Keratinocyte (primary cell): ENCODE measurements around the gene NUBP2. TPM values are rescaled to one million over a fixed set of nuclear protein-coding genes. Genes with fewer than 3 reads are reported as not detected.

Source experiments
- DNase-seq: peaks from one replicate; pipeline ENCODE4 v3.0.0-alpha.2; 2011; ENCODE audit warnings: low read depth, missing footprints, low spot score
- FAIRE-seq: peaks from 2 replicates; lab custom pipeline; 2011; peaks lifted over from hg19 to GRCh38; lab: Jason Lieb, UNC
- H2AFZ ChIP-seq: 2 replicates; pipeline ENCODE4 v1.6.0; 2012; ENCODE audit warnings: low read length, control low read depth, inconsistent platforms; ENCODE audit not compliant: control insufficient read depth
- H3K27ac ChIP-seq: 2 replicates; pipeline ENCODE4 v1.5.1; 2011; ENCODE audit warnings: low read length; ENCODE audit not compliant: control insufficient read depth, insufficient read depth
- H3K27me3 ChIP-seq: 3 replicates; pipeline ENCODE4 v1.6.0; 2011; ENCODE audit warnings: low read length; ENCODE audit not compliant: control insufficient read depth, insufficient read depth; ENCODE audit errors: extremely low read depth
- H3K36me3 ChIP-seq, 2 experiments: 2 replicates in 1 of 2; 3 replicates in 1 of 2; pipeline ENCODE4 v1.5.1; 2011; ENCODE audit warnings: low read length in 2 of 2, mild to moderate bottlenecking in 1 of 2; ENCODE audit not compliant: control insufficient read depth in 2 of 2, insufficient read depth in 2 of 2; ENCODE audit errors: extremely low read depth in 1 of 2
- H3K4me1 ChIP-seq: 3 replicates; pipeline ENCODE4 v1.5.1; 2011; ENCODE audit warnings: low read length; ENCODE audit not compliant: control insufficient read depth, insufficient read depth; ENCODE audit errors: extremely low read depth
- H3K4me2 ChIP-seq: 3 replicates; pipeline ENCODE4 v1.6.0; 2011; ENCODE audit warnings: low read depth, low read length; ENCODE audit not compliant: control insufficient read depth, insufficient read depth; ENCODE audit errors: extremely low read depth
- H3K4me3 ChIP-seq, 3 experiments: fragments of 200-600 bp in 1 of 3; sonication (generic) in 1 of 3; 2 replicates in 2 of 3; 3 replicates in 1 of 3; pipeline ENCODE4 v1.5.1; 2011 to 2016; ENCODE audit warnings: low read length in 3 of 3, mild to moderate bottlenecking in 3 of 3, control low read depth in 2 of 3, inconsistent platforms in 1 of 3, low read depth in 1 of 3, mixed read lengths in 1 of 3, mixed run types in 1 of 3, moderate library complexity in 1 of 3; ENCODE audit not compliant: control insufficient read depth in 2 of 3, insufficient read depth in 2 of 3; ENCODE audit errors: extremely low read depth in 1 of 3
- H3K79me2 ChIP-seq: 2 replicates; pipeline ENCODE4 v1.6.0; 2012; ENCODE audit warnings: low read length; ENCODE audit not compliant: control insufficient read depth, insufficient read depth
- H3K9ac ChIP-seq: 3 replicates; pipeline ENCODE4 v1.6.0; 2011; ENCODE audit warnings: low read length; ENCODE audit not compliant: control insufficient read depth, insufficient read depth; ENCODE audit errors: extremely low read depth
- H3K9me1 ChIP-seq: 3 replicates; pipeline ENCODE4 v1.6.0; 2011; ENCODE audit warnings: low read length; ENCODE audit not compliant: control insufficient read depth, insufficient read depth; ENCODE audit errors: extremely low read depth
- H3K9me3 ChIP-seq: 2 replicates; pipeline ENCODE4 v1.5.1; 2012; ENCODE audit warnings: low read depth, low read length; ENCODE audit not compliant: control insufficient read depth
- H4K20me1 ChIP-seq: 3 replicates; pipeline ENCODE4 v1.6.0; 2011; ENCODE audit warnings: low read length; ENCODE audit not compliant: control insufficient read depth, insufficient read depth; ENCODE audit errors: extremely low read depth
- EZH2 ChIP-seq: IDR thresholded peaks from one replicate; pipeline ENCODE4 v1.6.1; 2012; ENCODE audit warnings: inconsistent platforms, mild to moderate bottlenecking, low read length, moderate library complexity
- dilution Hi-C: fragments of 300-500 bp; cut with MboI; formaldehyde crosslinking; loops from one replicate; pipeline ENCODE4 v1.7.0; 2020; ENCODE audit warnings: low sequenced_read_pairs; ENCODE audit not compliant: extremely low pct_ligation_motif_present
- polyA plus RNA-seq, 5 experiments: library from polyadenylated mRNA; depleted of rRNA in 3 of 5; stranded (reverse) in 3 of 5; stranded (forward) in 1 of 5; unstranded in 1 of 5; fragments of >200 nt; gene quantifications; 1 replicate in 1 of 5; 2 replicates in 3 of 5; 3 replicates in 1 of 5; pipeline versions ENCODE4 v1.2.1 to v1.2.3, GENCODE V29; 2011 to 2012; ENCODE audit warnings: missing spikeins in 2 of 5, low read depth in 1 of 5, low replicate concordance in 1 of 5
- TF ChIP-seq, protein P1 (sequence below), 3 experiments: IDR thresholded peaks in 1 of 3; conservative IDR thresholded peaks in 1 of 3; optimal IDR thresholded peaks in 1 of 3; 2 replicates in 2 of 3; 3 replicates in 1 of 3; pipeline versions ENCODE3 to v1.5.1; 2011; ENCODE audit warnings: low read length in 3 of 3, mild to moderate bottlenecking in 3 of 3, moderate library complexity in 2 of 3, control low read depth in 1 of 3, inconsistent platforms in 1 of 3; ENCODE audit not compliant: insufficient read depth in 2 of 3; ENCODE audit errors: extremely low read depth in 1 of 3

The NUBP2 gene
- polyA plus RNA-seq, 1 donor (not counting 4 experiments of a cell fraction or from before 2014, with no cell fraction given), result 24.4 TPM

DNA sequence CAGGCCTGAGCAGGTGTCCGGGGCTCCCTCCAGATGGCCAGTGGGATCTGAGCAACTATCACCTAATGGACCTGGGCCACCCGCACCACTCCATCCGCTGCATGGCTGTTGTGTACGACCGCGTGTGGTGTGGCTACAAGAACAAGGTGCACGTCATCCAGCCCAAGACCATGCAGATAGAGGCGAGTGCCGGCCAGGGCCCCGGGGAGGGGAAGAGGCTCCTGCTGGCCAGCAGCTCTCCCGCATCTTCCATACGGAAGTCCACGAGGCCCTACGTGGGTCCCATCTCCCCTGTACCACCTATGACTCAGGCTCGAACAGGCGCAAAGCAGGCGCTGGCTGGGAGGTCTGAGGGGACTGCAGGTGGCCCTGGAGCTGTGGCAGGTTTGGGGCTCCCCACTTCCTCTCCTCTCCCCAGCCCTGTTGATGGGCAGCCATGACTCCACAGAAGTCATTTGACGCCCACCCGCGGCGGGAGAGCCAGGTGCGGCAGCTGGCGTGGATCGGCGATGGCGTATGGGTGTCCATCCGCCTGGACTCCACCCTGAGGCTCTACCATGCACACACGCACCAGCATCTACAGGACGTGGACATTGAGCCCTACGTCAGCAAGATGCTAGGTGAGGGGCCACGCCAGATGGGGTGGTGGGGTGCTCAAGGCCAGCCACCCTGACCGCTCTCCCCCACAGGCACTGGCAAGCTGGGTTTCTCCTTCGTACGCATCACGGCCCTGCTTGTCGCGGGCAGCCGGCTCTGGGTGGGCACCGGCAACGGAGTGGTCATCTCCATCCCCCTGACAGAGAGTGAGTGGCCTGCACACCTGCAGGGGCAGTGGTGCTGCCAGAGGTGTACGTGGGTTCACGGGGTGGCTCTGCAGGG lies 15.4 kb upstream of the NUBP2 start:
- TF ChIP-seq, protein P1, sequence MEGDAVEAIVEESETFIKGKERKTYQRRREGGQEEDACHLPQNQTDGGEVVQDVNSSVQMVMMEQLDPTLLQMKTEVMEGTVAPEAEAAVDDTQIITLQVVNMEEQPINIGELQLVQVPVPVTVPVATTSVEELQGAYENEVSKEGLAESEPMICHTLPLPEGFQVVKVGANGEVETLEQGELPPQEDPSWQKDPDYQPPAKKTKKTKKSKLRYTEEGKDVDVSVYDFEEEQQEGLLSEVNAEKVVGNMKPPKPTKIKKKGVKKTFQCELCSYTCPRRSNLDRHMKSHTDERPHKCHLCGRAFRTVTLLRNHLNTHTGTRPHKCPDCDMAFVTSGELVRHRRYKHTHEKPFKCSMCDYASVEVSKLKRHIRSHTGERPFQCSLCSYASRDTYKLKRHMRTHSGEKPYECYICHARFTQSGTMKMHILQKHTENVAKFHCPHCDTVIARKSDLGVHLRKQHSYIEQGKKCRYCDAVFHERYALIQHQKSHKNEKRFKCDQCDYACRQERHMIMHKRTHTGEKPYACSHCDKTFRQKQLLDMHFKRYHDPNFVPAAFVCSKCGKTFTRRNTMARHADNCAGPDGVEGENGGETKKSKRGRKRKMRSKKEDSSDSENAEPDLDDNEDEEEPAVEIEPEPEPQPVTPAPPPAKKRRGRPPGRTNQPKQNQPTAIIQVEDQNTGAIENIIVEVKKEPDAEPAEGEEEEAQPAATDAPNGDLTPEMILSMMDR (optimal IDR thresholded peaks at IDR 0.05 in 1 of 3, IDR thresholded peaks at IDR 0.05 in 1 of 3, conservative IDR thresholded peaks at IDR 0.05 in 1 of 3; ENCODE audit: extremely low read depth in 1 of 3, insufficient read depth in 2 of 3, low read length in 3 of 3), result no peak
- no peak for TF ChIP-seq EZH2
- peaks cover 6 to 25% of the 10 kb centered on the region in 2 experiments for H3K36me3 ChIP-seq
- no peaks in the 10 kb centered on the region for H3K9me1 ChIP-seq
- H3K9me3 ChIP-seq, result no peaks in the 10 kb centered on the region
- H3K79me2 ChIP-seq, result peaks cover 7% of the 10 kb centered on the region
- no peak for FAIRE-seq
- H3K4me2 ChIP-seq, result no peak overlapping the region
- H3K27ac ChIP-seq, result no peak overlapping the region
- H4K20me1 ChIP-seq, result no peaks in the 10 kb centered on the region
- peaks cover 15% of the 10 kb centered on the region for H3K4me1 ChIP-seq
- H3K9ac ChIP-seq, result no peak overlapping the region
- H3K4me3 ChIP-seq, result no peak overlapping the region
- dilution Hi-C loops, result no loop called here
- no peak for DNase-seq
- H2AFZ ChIP-seq, result no peak overlapping the region
- H3K27me3 ChIP-seq, result no peaks in the 10 kb centered on the region

DNA sequence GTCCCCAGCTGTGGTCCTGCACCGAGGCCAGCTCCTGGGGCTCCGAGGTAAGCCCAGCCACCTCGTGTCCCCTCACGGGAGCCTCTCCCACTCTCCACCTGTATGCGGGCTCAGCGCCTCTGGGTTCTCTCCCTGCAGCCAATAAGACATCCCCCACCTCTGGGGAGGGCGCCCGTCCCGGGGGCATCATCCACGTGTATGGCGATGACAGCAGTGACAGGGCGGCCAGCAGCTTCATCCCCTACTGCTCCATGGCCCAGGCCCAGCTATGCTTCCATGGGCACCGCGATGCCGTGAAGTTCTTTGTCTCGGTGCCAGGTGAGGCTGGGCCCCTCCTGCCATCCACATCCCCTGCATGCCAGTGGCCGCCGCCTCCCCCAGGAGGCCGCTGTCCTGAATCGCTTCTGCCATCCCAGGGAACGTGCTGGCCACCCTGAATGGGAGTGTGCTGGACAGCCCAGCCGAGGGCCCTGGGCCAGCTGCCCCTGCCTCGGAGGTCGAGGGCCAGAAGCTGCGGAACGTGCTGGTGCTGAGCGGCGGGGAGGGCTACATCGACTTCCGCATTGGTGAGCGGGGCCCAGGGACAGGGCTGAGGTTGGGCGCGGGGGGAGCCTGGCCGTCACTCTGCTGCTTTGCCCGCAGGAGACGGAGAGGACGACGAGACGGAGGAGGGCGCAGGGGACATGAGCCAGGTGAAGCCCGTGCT lies 14.5 kb upstream of the NUBP2 start:
- Histone ChIP-seq H3K9me1 (no peaks in the 10 kb centered on the region), H3K9me3 (no peaks in the 10 kb centered on the region), H3K27me3 (no peaks in the 10 kb centered on the region), H3K27ac (no peak overlapping the region), H3K36me3 (peaks cover 3 to 22% of the 10 kb centered on the region in 2 experiments), H4K20me1 (no peaks in the 10 kb centered on the region), H3K9ac (no peak overlapping the region), H3K4me2 (no peak overlapping the region), H2AFZ (no peak overlapping the region), H3K4me1 (peaks cover 15% of the 10 kb centered on the region), H3K4me3 (no peak overlapping the region), H3K79me2 (peaks cover 12% of the 10 kb centered on the region)
- dilution Hi-C loops, result no loop called here
- no peak for FAIRE-seq
- no peak for DNase-seq
- TF ChIP-seq, protein P1 (optimal IDR thresholded peaks at IDR 0.05 in 1 of 3, IDR thresholded peaks at IDR 0.05 in 1 of 3, conservative IDR thresholded peaks at IDR 0.05 in 1 of 3; ENCODE audit: extremely low read depth in 1 of 3, insufficient read depth in 2 of 3, low read length in 3 of 3), result no peak
- TF ChIP-seq EZH2, result no peak
